H9 (cell line): ENCODE data around the gene RPS10. TPM values are rescaled to one million over a fixed set of nuclear protein-coding genes. Genes with fewer than 3 reads are reported as not detected.
A peak's percentile ranks its signal among the peaks of the same experiment; 100 is the strongest.

Experiments
- DNase-seq: peaks from one replicate; pipeline ENCODE4 v3.0.0-alpha.2; 2017
- H2AFZ ChIP-seq: one replicate; pipeline ENCODE4 v1.6.1; 2013; ENCODE audit warnings: mild to moderate bottlenecking, low read length, control low read depth, moderate library complexity
- H2AK5ac ChIP-seq: 2 replicates; pipeline ENCODE4 v1.6.1; 2013; ENCODE audit warnings: low read length, control low read depth, mixed read lengths; ENCODE audit not compliant: insufficient read length
- H2BK120ac ChIP-seq: one replicate; pipeline ENCODE4 v1.6.1; 2013; ENCODE audit warnings: low read depth, mild to moderate bottlenecking, low read length, control low read depth, inconsistent platforms; ENCODE audit not compliant: poor library complexity, severe bottlenecking
- H2BK12ac ChIP-seq: 2 replicates; pipeline ENCODE4 v1.6.1; 2013; ENCODE audit warnings: low read length, control low read depth, mixed read lengths, low read depth; ENCODE audit not compliant: insufficient read length
- H2BK15ac ChIP-seq: 2 replicates; pipeline ENCODE4 v1.6.1; 2013; ENCODE audit warnings: low read depth, low read length, control low read depth
- H2BK20ac ChIP-seq: one replicate; pipeline ENCODE4 v1.6.1; 2013; ENCODE audit warnings: low read depth, mild to moderate bottlenecking, low read length, control low read depth, inconsistent platforms; ENCODE audit not compliant: poor library complexity, severe bottlenecking
- H2BK5ac ChIP-seq: 2 replicates; pipeline ENCODE4 v1.6.1; 2013; ENCODE audit warnings: low read length, control low read depth, mixed read lengths; ENCODE audit not compliant: insufficient read length
- H3K14ac ChIP-seq: 2 replicates; pipeline ENCODE4 v1.6.1; 2013; ENCODE audit warnings: low read length, control low read depth; ENCODE audit not compliant: insufficient read depth
- H3K18ac ChIP-seq: 2 replicates; pipeline ENCODE4 v1.6.1; 2013; ENCODE audit warnings: low read depth, mild to moderate bottlenecking, mixed read lengths, low read length, control low read depth; ENCODE audit not compliant: insufficient read length
- H3K23ac ChIP-seq: 2 replicates; pipeline ENCODE4 v1.6.1; 2013; ENCODE audit warnings: low read length, control low read depth, mixed read lengths, low read depth; ENCODE audit not compliant: insufficient read length
- H3K23me2 ChIP-seq: 2 replicates; pipeline ENCODE4 v1.6.1; 2013; ENCODE audit warnings: low read depth, mild to moderate bottlenecking, mixed read lengths, low read length, control low read depth; ENCODE audit not compliant: insufficient read length, poor library complexity, severe bottlenecking
- H3K27ac ChIP-seq: 2 replicates; pipeline ENCODE4 v1.5.1; 2013; ENCODE audit warnings: low read length, control low read depth, mixed read lengths, low read depth; ENCODE audit not compliant: insufficient read length
- H3K27me3 ChIP-seq: 2 replicates; pipeline ENCODE4 v1.6.1; 2013; ENCODE audit warnings: low read length, control low read depth, inconsistent platforms; ENCODE audit not compliant: insufficient read depth
- H3K4ac ChIP-seq: 2 replicates; pipeline ENCODE4 v1.6.1; 2013; ENCODE audit warnings: low read depth, mild to moderate bottlenecking, control low read depth, inconsistent platforms, low read length, moderate library complexity
- H3K4me1 ChIP-seq: 2 replicates; pipeline ENCODE4 v1.6.1; 2013; ENCODE audit warnings: low read length, control low read depth, inconsistent platforms; ENCODE audit not compliant: insufficient read depth
- H3K4me2 ChIP-seq: 2 replicates; pipeline ENCODE4 v1.6.1; 2013; ENCODE audit warnings: low read length, control low read depth, mixed read lengths; ENCODE audit not compliant: insufficient read length, insufficient read depth
- H3K56ac ChIP-seq: 2 replicates; pipeline ENCODE4 v1.6.1; 2013; ENCODE audit warnings: low read depth, mild to moderate bottlenecking, mixed read lengths, low read length, control low read depth; ENCODE audit not compliant: insufficient read length
- H3K79me1 ChIP-seq: 2 replicates; pipeline ENCODE4 v1.6.1; 2013; ENCODE audit warnings: low read depth, mild to moderate bottlenecking, moderate library complexity, low read length, control low read depth, inconsistent platforms; ENCODE audit not compliant: insufficient read depth, poor library complexity, severe bottlenecking
- H3K79me2 ChIP-seq: 2 replicates; pipeline ENCODE4 v1.6.1; 2013; ENCODE audit warnings: low read length, control low read depth, inconsistent platforms; ENCODE audit not compliant: insufficient read depth
- H3K9ac ChIP-seq: 2 replicates; pipeline ENCODE4 v1.6.1; 2013; ENCODE audit warnings: low read length, control low read depth, mixed read lengths; ENCODE audit not compliant: insufficient read length; ENCODE audit errors: extremely low read depth
- H3K9me3 ChIP-seq: one replicate; pipeline ENCODE4 v1.6.1; 2013; ENCODE audit warnings: low read depth, low read length, inconsistent platforms; ENCODE audit not compliant: control insufficient read depth
- H3T11ph ChIP-seq: one replicate; pipeline ENCODE4 v1.6.1; 2013; ENCODE audit warnings: mild to moderate bottlenecking, low read length, control low read depth, inconsistent platforms
- H4K20me1 ChIP-seq: one replicate; pipeline ENCODE4 v1.6.1; 2013; ENCODE audit not compliant: control insufficient read depth, insufficient read length, insufficient read depth
- H4K5ac ChIP-seq: 2 replicates; pipeline ENCODE4 v1.6.1; 2013; ENCODE audit warnings: low read depth, mild to moderate bottlenecking, mixed read lengths, low read length, control low read depth; ENCODE audit not compliant: insufficient read length
- H4K8ac ChIP-seq: replicated peaks from 2 replicates; pipeline ENCODE4 v1.6.1; 2013; ENCODE audit warnings: low read length, control low read depth, mixed read lengths, low read depth; ENCODE audit not compliant: insufficient read length
- H4K91ac ChIP-seq: 2 replicates; pipeline ENCODE4 v1.6.1; 2013; ENCODE audit warnings: low read depth, mild to moderate bottlenecking, moderate library complexity, mixed read lengths, low read length, control low read depth; ENCODE audit not compliant: insufficient read length
- H3K27ac Mint-ChIP-seq, 3 experiments: 2 replicates in 2 of 3; 3 replicates in 1 of 3; pipeline ENCODE4 v1.8.0; 2020 to 2021; ENCODE audit warnings: mixed read lengths in 3 of 3, mild to moderate bottlenecking in 1 of 3, moderate library complexity in 1 of 3
- H3K27me3 Mint-ChIP-seq: 2 replicates; pipeline ENCODE4 v1.8.0; 2021; ENCODE audit warnings: low read depth, mild to moderate bottlenecking, moderate library complexity, mixed read lengths
- H3K36me3 Mint-ChIP-seq, 3 experiments: 2 replicates in 2 of 3; 3 replicates in 1 of 3; pipeline ENCODE4 v1.8.0; 2020 to 2021; ENCODE audit warnings: low read depth in 3 of 3, mixed read lengths in 3 of 3; ENCODE audit not compliant: insufficient read depth in 1 of 3
- H3K4me1 Mint-ChIP-seq, 2 experiments: 2 replicates each; pipeline ENCODE4 v1.8.0; 2020; ENCODE audit warnings: mixed read lengths in 2 of 2
- H3K4me3 Mint-ChIP-seq, 2 experiments: 2 replicates in 1 of 2; 3 replicates in 1 of 2; pipeline ENCODE4 v1.8.0; 2020 to 2021; ENCODE audit warnings: mild to moderate bottlenecking in 2 of 2, mixed read lengths in 2 of 2, moderate library complexity in 1 of 2
- H3K9me3 Mint-ChIP-seq, 2 experiments: 2 replicates in 1 of 2; 3 replicates in 1 of 2; pipeline ENCODE4 v1.8.0; 2020; ENCODE audit warnings: mild to moderate bottlenecking in 2 of 2, mixed read lengths in 2 of 2, moderate library complexity in 1 of 2
- WGBS: extraction: QIAGEN DNeasy Blood & Tissue Kit; methylation state at CpG from one replicate; pipeline ENCODE4 v1.1.7; 2013; ENCODE audit warnings: missing lambda C conversion rate, low lambda C conversion rate, mixed read lengths; ENCODE audit not compliant: insufficient read length; ENCODE audit errors: extremely low coverage; 5-methylcytosine and 5-hydroxymethylcytosine counted together
- total RNA-seq: library from RNA; stranded (reverse); gene quantifications from 2 replicates; pipeline ENCODE4 v1.2.1, GENCODE V29; 2021
- TF ChIP-seq, protein P1 (sequence below): fragments of 200-600 bp; sonication (generic); conservative IDR thresholded peaks from 3 replicates; pipeline ENCODE4 v1.8.0; 2021; ENCODE audit warnings: antibody characterized with exemption, mild to moderate bottlenecking

Gene RPS10
- total RNA-seq, 1 experiment from 2014 or later: 2,330 TPM

DNA sequence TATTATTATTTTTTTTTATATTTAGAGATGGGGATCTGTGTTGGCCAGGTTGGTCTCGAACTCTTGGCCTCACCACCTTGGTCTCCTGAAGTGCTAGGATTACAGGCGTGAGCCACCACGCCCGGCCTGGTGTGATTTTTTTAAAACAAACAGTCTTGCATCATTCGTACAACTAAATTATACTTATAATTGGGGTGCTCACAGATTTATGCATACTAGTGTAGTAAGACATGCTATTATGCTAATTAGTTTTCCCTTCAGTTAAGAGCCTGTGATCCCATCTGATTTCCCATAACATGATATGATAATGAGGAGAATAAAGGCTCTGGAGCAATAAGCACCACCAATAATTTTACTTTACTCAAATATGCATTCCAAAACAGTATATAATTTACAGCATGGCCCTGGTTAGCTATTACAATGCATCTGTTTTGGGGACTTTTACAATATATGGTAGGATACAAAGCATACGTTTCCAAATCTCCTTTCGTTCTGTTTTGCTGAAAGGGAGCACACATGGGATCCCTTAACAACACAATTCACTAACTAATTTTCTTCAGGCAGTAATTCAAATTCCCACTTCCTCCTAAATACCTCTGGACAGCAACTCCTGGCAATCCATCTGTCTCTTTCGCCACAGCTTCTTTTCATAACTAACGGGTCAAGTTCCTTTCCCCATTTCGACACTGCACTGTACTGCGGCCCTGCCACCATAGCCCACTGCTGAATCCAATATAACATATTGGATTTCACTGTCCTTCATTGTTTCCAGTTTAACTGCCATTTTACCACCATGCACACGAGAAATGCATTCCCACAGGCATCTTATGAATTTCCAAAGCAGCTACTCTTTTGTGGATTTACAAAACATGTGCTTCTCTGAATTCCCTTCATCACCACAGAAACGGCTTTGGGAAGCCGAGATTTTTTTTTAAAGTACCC is 35.1 kb downstream of the RPS10 start:
- Histone ChIP-seq H3K23me2 (peaks cover 9% of the 10 kb centered on the region), H3K4me1 (no peaks in the 10 kb centered on the region), H3K27ac (no peak overlapping the region), H3K56ac (no peak overlapping the region), H4K8ac (no peak overlapping the region), H3K9me3 (no peaks in the 10 kb centered on the region), H3K79me1 (no peaks in the 10 kb centered on the region), H3K4me2 (peak overlapping the region; percentile 94), H3K14ac (no peak overlapping the region), H2BK20ac (no peak overlapping the region), H2BK15ac (no peak overlapping the region), H3K79me2 (peaks cover 21% of the 10 kb centered on the region; the same call in 1 of the 2 replicates), H3K4ac (no peak overlapping the region), H3K23ac (no peak overlapping the region), H3K18ac (no peak overlapping the region), H2BK12ac (no peak overlapping the region), H2BK5ac (no peak overlapping the region), H3K9ac (peak overlapping the region; percentile 47), H3T11ph (no peak overlapping the region), H4K91ac (no peak overlapping the region), H2AFZ (no peak overlapping the region), H3K27me3 (no peaks in the 10 kb centered on the region), H4K5ac (no peak overlapping the region), H2BK120ac (no peak overlapping the region), H2AK5ac (no peak overlapping the region), H4K20me1 (no peaks in the 10 kb centered on the region)
- peaks cover 3 to 4% of the 10 kb centered on the region in 2 experiments for H3K9me3 Mint-ChIP-seq
- peaks cover 24 to 35% of the 10 kb centered on the region in 2 experiments for H3K4me1 Mint-ChIP-seq
- WGBS: no CpG with 5 or more reads among the region's 14 CpGs
- H3K27ac Mint-ChIP-seq: no peak overlapping the region
- TF ChIP-seq, protein P1, sequence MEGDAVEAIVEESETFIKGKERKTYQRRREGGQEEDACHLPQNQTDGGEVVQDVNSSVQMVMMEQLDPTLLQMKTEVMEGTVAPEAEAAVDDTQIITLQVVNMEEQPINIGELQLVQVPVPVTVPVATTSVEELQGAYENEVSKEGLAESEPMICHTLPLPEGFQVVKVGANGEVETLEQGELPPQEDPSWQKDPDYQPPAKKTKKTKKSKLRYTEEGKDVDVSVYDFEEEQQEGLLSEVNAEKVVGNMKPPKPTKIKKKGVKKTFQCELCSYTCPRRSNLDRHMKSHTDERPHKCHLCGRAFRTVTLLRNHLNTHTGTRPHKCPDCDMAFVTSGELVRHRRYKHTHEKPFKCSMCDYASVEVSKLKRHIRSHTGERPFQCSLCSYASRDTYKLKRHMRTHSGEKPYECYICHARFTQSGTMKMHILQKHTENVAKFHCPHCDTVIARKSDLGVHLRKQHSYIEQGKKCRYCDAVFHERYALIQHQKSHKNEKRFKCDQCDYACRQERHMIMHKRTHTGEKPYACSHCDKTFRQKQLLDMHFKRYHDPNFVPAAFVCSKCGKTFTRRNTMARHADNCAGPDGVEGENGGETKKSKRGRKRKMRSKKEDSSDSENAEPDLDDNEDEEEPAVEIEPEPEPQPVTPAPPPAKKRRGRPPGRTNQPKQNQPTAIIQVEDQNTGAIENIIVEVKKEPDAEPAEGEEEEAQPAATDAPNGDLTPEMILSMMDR: no peak
- DNase-seq: no peak
- H3K27me3 Mint-ChIP-seq: no peaks in the 10 kb centered on the region
- H3K36me3 Mint-ChIP-seq: peaks cover 0 to 4% (median 0%) of the 10 kb centered on the region in 3 experiments; a peak in 2 of 7 replicates
- no peak overlapping the region for H3K4me3 Mint-ChIP-seq
